MM.1S (cell line): ENCODE results near the gene BTBD17.

ENCODE experiments used
- DNase-seq: peaks from one replicate; pipeline ENCODE4 v3.0.0-alpha.2; 2015
- H2AFZ ChIP-seq: fragments of 300-600 bp; sonication (generic); 2 replicates; pipeline ENCODE4 v1.6.0; 2016; ENCODE audit warnings: antibody characterized with exemption, low read length
- H3F3A ChIP-seq: fragments of 300-600 bp; sonication (generic); 2 replicates; pipeline ENCODE4 v1.6.1; 2016; ENCODE audit warnings: mild to moderate bottlenecking, antibody characterized with exemption, low read length, moderate library complexity, mixed read lengths; ENCODE audit not compliant: insufficient read depth
- H3K27ac ChIP-seq: fragments of 300-600 bp; sonication (generic); 2 replicates; pipeline ENCODE4 v1.5.1; 2016; ENCODE audit warnings: mild to moderate bottlenecking, low read length
- H3K27me3 ChIP-seq: fragments of 300-600 bp; sonication (generic); replicated peaks from 2 replicates; pipeline ENCODE4 v1.6.0; 2016; ENCODE audit warnings: low read length; ENCODE audit not compliant: insufficient read depth
- H3K36me3 ChIP-seq: fragments of 300-600 bp; sonication (generic); replicated peaks from 2 replicates; pipeline ENCODE4 v1.6.1; 2016; ENCODE audit warnings: mild to moderate bottlenecking, low read length, mixed read lengths; ENCODE audit not compliant: insufficient read depth
- H3K4me1 ChIP-seq: fragments of 300-600 bp; sonication (generic); 2 replicates; pipeline ENCODE4 v1.6.1; 2016; ENCODE audit warnings: low read length, mixed read lengths
- H3K4me2 ChIP-seq: fragments of 300-600 bp; sonication (generic); 2 replicates; pipeline ENCODE4 v1.6.0; 2016; ENCODE audit warnings: low read depth, low read length
- H3K4me3 ChIP-seq: fragments of 300-600 bp; sonication (generic); 2 replicates; pipeline ENCODE4 v1.5.1; 2016; ENCODE audit warnings: low read length, mixed read lengths
- H3K79me2 ChIP-seq: fragments of 300-600 bp; sonication (generic); 2 replicates; pipeline ENCODE4 v1.6.1; 2016; ENCODE audit warnings: mixed run types, low read length, mixed read lengths
- H3K9ac ChIP-seq: fragments of 300-600 bp; sonication (generic); 2 replicates; pipeline ENCODE4 v1.6.1; 2016; ENCODE audit warnings: low read length, mixed read lengths
- H3K9me2 ChIP-seq: fragments of 300-600 bp; sonication (generic); replicated peaks from 2 replicates; pipeline ENCODE4 v1.6.1; 2016; ENCODE audit warnings: mild to moderate bottlenecking, low read length, mixed read lengths; ENCODE audit not compliant: insufficient read depth
- H3K9me3 ChIP-seq: fragments of 300-600 bp; sonication (generic); replicated peaks from 2 replicates; pipeline ENCODE4 v1.6.1; 2016; ENCODE audit warnings: mild to moderate bottlenecking, low read length, mixed read lengths; ENCODE audit not compliant: insufficient read depth
- H4K20me1 ChIP-seq: fragments of 300-600 bp; sonication (generic); 2 replicates; pipeline ENCODE4 v1.6.1; 2016; ENCODE audit warnings: mild to moderate bottlenecking, low read length, moderate library complexity, mixed read lengths; ENCODE audit not compliant: insufficient read depth
- CTCF ChIP-seq: fragments of 300-600 bp; sonication (generic); IDR thresholded peaks from 2 replicates; pipeline ENCODE4 v1.5.1; 2016; ENCODE audit warnings: antibody characterized with exemption, low read length, mixed read lengths
- EZH2 ChIP-seq: fragments of 300-600 bp; sonication (generic); optimal IDR thresholded peaks from 2 replicates; pipeline ENCODE3; 2017; ENCODE audit warnings: low read depth, mild to moderate bottlenecking, antibody characterized with exemption, low read length, mixed read lengths
- EZH2phosphoT487 ChIP-seq: fragments of 300-600 bp; sonication (generic); IDR thresholded peaks from 2 replicates; pipeline ENCODE4 v1.6.1; 2018; ENCODE audit warnings: antibody characterized with exemption, low read length

Gene BTBD17

GRCh38 chr17:74361230-74362068 is at the start of gene BTBD17:
Gene BTBD17, minus strand, starts transcription at chr17:74361868. Its CDS starts 49 bp downstream, at chr17:74361819.
- Histone ChIP-seq H3K9me3 (no peaks in the 10 kb centered on the region), H3F3A (no peaks in the 10 kb centered on the region), H3K36me3 (no peaks in the 10 kb centered on the region), H3K4me2 (no peak within 1 kb of the TSS), H3K4me1 (no peaks in the 10 kb centered on the region), H3K9me2 (no peaks in the 10 kb centered on the region), H3K4me3 (no peak within 1 kb of the TSS), H4K20me1 (no peaks in the 10 kb centered on the region), H3K27ac (no peak within 1 kb of the TSS), H2AFZ (no peak within 1 kb of the TSS), H3K27me3 (peaks cover 82% of the 10 kb centered on the region), H3K9ac (no peak within 1 kb of the TSS), H3K79me2 (no peaks in the 10 kb centered on the region)
- TF ChIP-seq EZH2 (no peak), CTCF (peak; percentile 51), EZH2phosphoT487 (no peak)
- DNase-seq, result no peak

GRCh38 chr17:74410001-74410443 is 48.4 kb upstream of the BTBD17 start:
- no peak overlapping the region for H2AFZ ChIP-seq

DNA sequence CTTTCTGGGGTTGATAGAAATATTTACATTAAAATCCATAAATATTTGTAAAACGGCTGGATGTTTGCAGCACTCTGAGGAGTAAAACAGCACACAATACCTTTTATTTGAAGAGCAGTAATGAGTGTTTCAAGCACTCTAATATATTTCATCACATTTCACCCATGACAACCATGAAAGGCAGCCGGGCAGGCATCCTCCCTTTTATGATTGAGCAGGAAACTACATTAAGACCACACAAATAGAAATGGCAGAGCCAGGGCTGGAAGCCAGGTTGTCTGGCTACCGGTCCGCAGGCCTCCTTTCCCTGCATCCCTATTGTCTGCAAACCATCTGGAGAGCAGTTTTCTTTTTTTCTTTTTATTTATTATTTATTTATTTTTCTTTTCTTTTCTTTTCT is 47.1 kb upstream of the BTBD17 start:
- H3K27me3 ChIP-seq, result peaks cover 74% of the 10 kb centered on the region
- H3K4me1 ChIP-seq, result no peaks in the 10 kb centered on the region
- TF ChIP-seq CTCF (no peak), EZH2phosphoT487 (no peak), EZH2 (no peak)
- H3K36me3 ChIP-seq, result no peaks in the 10 kb centered on the region
- H4K20me1 ChIP-seq, result no peaks in the 10 kb centered on the region
- H3K4me3 ChIP-seq, result no peak overlapping the region
- no peaks in the 10 kb centered on the region for H3F3A ChIP-seq
- no peaks in the 10 kb centered on the region for H3K9me2 ChIP-seq
- no peaks in the 10 kb centered on the region for H3K9me3 ChIP-seq
- no peak overlapping the region for H3K27ac ChIP-seq
- H3K9ac ChIP-seq, result no peak overlapping the region
- no peak overlapping the region for H2AFZ ChIP-seq
- no peak overlapping the region for H3K4me2 ChIP-seq
- DNase-seq, result no peak
- H3K79me2 ChIP-seq, result no peaks in the 10 kb centered on the region

More at GRCh38 chr17:74410001-74410443, 48.4 kb upstream of the BTBD17 start:
- no peak overlapping the region for H3K4me3 ChIP-seq
- H3K9me3 ChIP-seq, result no peaks in the 10 kb centered on the region
- no peaks in the 10 kb centered on the region for H3K9me2 ChIP-seq
- no peak for DNase-seq
- no peaks in the 10 kb centered on the region for H3K36me3 ChIP-seq
- H3F3A ChIP-seq, result no peaks in the 10 kb centered on the region
- H3K27ac ChIP-seq, result no peak overlapping the region
- no peaks in the 10 kb centered on the region for H4K20me1 ChIP-seq
- peaks cover 7% of the 10 kb centered on the region; the same call in 1 of the 2 replicates for H3K4me1 ChIP-seq
- H3K27me3 ChIP-seq, result peaks cover 63% of the 10 kb centered on the region
- H3K9ac ChIP-seq, result no peak overlapping the region
- TF ChIP-seq CTCF (no peak), EZH2 (no peak), EZH2phosphoT487 (no peak)
- H3K4me2 ChIP-seq, result no peak overlapping the region
- H3K79me2 ChIP-seq, result no peaks in the 10 kb centered on the region
